Nephron progenitor cell (in vitro differentiated cells): ENCODE results near the gene SLC16A4.
"Not testable (repeated sequence)": the region's sequence is repeated elsewhere in the genome, so short reads cannot be mapped to it uniquely, and the experiment has no call there.

ENCODE experiments used
- DNase-seq: peaks from one replicate; pipeline ENCODE4 v3.0.0; 2021
- H3K27ac Mint-ChIP-seq: 2 replicates; pipeline ENCODE4 v1.8.0; 2021; ENCODE audit warnings: mild to moderate bottlenecking, moderate library complexity, mixed read lengths
- H3K27me3 Mint-ChIP-seq: 2 replicates; pipeline ENCODE4 v1.8.0; 2021; ENCODE audit warnings: mild to moderate bottlenecking, low read depth, mixed read lengths; ENCODE audit not compliant: poor library complexity
- H3K36me3 Mint-ChIP-seq: 2 replicates; pipeline ENCODE4 v1.8.0; 2021; ENCODE audit warnings: low read depth, mixed read lengths
- H3K4me1 Mint-ChIP-seq: 2 replicates; pipeline ENCODE4 v1.8.0; 2021; ENCODE audit warnings: mixed read lengths
- H3K4me3 Mint-ChIP-seq: 2 replicates; pipeline ENCODE4 v1.8.0; 2021; ENCODE audit warnings: mild to moderate bottlenecking, moderate library complexity, mixed read lengths
- H3K9me3 Mint-ChIP-seq: 2 replicates; pipeline ENCODE4 v1.8.0; 2021; ENCODE audit warnings: mild to moderate bottlenecking, moderate library complexity, mixed read lengths
- TF ChIP-seq, protein P1 (sequence below): fragments of 200-600 bp; sonication (generic); IDR thresholded peaks from 2 replicates; pipeline ENCODE4 v1.5.0; 2021; ENCODE audit warnings: antibody characterized with exemption

Gene SLC16A4

DNA sequence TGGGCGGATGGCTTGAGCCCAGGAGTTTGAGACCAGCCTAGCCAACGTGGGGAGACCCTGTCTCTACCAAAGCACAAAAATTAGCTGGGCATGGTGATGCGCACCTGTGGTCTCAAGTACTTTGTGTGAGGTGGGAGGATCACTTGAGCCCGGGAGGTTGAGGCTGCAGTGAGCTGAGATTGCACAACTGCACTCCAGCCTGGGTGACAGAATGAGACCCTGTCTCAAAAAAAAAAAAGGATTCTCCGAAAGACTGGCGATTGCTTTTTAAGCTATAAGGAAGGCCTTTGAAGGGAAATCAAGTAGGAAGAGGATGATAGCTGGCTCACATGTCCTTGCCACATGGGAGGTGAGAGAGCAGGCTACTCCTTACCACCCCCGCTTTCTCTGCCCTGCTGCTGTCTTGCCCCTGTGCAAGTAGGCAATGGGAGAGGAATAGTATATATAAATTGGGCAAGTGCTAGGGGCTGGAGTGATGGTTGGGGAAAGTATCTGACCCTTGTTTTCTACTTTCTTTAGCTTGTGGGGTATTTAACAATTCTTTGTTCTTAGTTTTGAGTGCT is 20.4 kb upstream of the SLC16A4 start:
- Mint-ChIP-seq H3K9me3 (no peaks in the 10 kb centered on the region), H3K4me3 (no peak overlapping the region), H3K27ac (peak overlapping the region; percentile 42), H3K36me3 (no peaks in the 10 kb centered on the region), H3K27me3 (peaks cover 3% of the 10 kb centered on the region), H3K4me1 (peaks cover 31% of the 10 kb centered on the region)
- TF ChIP-seq, protein P1, sequence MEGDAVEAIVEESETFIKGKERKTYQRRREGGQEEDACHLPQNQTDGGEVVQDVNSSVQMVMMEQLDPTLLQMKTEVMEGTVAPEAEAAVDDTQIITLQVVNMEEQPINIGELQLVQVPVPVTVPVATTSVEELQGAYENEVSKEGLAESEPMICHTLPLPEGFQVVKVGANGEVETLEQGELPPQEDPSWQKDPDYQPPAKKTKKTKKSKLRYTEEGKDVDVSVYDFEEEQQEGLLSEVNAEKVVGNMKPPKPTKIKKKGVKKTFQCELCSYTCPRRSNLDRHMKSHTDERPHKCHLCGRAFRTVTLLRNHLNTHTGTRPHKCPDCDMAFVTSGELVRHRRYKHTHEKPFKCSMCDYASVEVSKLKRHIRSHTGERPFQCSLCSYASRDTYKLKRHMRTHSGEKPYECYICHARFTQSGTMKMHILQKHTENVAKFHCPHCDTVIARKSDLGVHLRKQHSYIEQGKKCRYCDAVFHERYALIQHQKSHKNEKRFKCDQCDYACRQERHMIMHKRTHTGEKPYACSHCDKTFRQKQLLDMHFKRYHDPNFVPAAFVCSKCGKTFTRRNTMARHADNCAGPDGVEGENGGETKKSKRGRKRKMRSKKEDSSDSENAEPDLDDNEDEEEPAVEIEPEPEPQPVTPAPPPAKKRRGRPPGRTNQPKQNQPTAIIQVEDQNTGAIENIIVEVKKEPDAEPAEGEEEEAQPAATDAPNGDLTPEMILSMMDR: no peak
- DNase-seq: no peak

DNA sequence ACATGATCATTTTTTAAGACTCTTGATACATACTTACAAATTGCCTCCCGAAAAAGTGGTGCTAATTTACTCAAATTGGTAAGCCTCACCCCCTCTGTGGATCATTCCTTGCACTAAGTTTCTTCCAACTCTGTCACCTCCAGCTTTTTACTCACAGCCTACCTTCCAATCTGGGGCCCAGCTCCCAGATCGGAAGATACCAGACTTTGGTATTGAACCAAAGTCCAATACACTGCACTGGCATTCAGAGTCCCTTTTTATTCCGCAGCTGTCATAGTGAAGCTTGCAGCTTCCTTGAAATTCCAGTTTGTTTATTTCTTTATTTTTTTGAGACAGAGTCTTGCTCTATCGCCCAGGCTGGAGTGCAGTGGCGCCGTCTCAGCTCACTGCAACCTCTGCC is 18.5 kb upstream of the SLC16A4 start:
- H3K36me3 Mint-ChIP-seq: peaks cover 3% of the 10 kb centered on the region
- H3K27me3 Mint-ChIP-seq: no peaks in the 10 kb centered on the region
- H3K27ac Mint-ChIP-seq: no peak overlapping the region
- H3K4me3 Mint-ChIP-seq: peak overlapping the region; percentile 99
- H3K4me1 Mint-ChIP-seq: peaks cover 35% of the 10 kb centered on the region
- TF ChIP-seq, protein P1: no peak
- no peaks in the 10 kb centered on the region for H3K9me3 Mint-ChIP-seq
- DNase-seq: no peak

DNA sequence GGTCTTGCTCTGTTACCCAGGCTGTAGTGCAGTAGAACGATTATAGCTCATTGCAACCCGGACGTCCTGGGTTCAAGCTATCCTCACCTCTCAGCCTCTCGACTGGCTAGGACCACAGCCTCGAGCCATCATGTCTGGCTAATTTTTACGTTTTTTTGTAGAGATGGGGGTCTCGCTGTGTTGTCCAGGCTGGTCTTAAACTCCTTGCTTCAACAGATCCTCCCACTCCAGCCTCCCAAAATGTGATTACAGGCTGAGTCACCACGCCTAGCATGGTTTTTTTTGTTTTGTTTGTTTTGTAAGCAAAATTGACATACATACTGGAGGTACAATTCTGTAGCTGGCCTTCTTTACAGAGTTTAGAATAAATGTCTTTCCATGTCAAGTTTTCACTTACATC is 17.7 kb upstream of the SLC16A4 start:
- no peak overlapping the region for H3K27ac Mint-ChIP-seq
- no peaks in the 10 kb centered on the region for H3K9me3 Mint-ChIP-seq
- peaks cover 35% of the 10 kb centered on the region for H3K4me1 Mint-ChIP-seq
- H3K4me3 Mint-ChIP-seq: peak overlapping the region; percentile 99
- TF ChIP-seq, protein P1: no peak
- DNase-seq: no peak
- peaks cover 11% of the 10 kb centered on the region for H3K36me3 Mint-ChIP-seq
- no peaks in the 10 kb centered on the region for H3K27me3 Mint-ChIP-seq

DNA sequence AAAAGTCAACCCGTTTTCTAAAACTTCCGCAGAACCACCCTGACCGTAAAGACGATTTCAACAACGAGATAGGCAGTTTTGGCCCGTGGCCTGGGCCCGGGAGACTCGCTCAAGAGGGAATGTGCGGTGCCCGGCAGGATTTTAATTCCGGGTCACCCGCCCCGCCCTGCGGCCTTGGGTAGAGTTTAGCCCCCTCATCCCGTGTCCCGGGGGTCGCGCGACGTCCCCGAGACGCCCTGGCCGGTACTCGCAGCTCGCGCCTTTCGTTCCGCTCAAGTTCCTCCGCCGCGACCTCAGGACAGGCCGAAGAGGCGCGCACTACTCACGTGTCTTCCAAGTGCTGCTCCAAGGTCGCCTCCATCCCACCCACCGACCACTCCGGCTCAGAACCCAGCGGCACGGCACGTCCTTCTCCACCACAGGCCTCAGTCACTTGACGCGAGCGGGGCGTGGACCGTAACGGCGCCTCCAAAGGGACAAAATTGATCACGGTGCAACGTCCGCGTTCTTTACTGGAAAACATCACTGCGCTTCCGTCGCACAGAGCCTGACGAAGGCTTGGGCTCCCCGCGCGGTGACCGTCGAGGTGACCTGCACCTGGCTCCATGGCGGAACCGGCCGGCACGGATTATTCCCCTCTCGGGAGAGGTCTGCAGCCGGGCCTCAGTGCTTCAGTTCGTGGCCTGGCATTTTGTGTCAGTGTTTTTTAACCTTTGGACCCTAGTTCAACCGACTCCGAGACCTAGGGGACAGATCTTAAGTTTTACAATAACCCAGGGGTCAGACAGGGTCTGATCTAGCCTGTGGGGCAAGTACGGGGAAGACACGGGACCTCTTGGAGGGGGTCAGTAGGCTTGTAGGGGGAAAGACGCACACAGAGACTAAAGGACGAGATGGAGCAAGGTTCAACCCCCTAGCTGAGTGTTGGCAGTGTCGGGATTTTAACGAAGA is 16.7 kb upstream of the SLC16A4 start, which contains the start of gene LAMTOR5:
LAMTOR5 (minus strand) TSS at position 435 of the 951 bp plus-strand sequence; CDS start at position 361, 74 bp downstream.
- peak; percentile 85 for DNase-seq
- TF ChIP-seq, protein P1: no peak
- peaks cover 25% of the 10 kb centered on the region for H3K4me1 Mint-ChIP-seq
- peak within 1 kb of the TSS; percentile 99 for H3K27ac Mint-ChIP-seq
- no peaks in the 10 kb centered on the region for H3K9me3 Mint-ChIP-seq
- peak within 1 kb of the TSS; percentile 99 for H3K4me3 Mint-ChIP-seq
- peaks cover 11% of the 10 kb centered on the region for H3K36me3 Mint-ChIP-seq
- H3K27me3 Mint-ChIP-seq: no peaks in the 10 kb centered on the region

DNA sequence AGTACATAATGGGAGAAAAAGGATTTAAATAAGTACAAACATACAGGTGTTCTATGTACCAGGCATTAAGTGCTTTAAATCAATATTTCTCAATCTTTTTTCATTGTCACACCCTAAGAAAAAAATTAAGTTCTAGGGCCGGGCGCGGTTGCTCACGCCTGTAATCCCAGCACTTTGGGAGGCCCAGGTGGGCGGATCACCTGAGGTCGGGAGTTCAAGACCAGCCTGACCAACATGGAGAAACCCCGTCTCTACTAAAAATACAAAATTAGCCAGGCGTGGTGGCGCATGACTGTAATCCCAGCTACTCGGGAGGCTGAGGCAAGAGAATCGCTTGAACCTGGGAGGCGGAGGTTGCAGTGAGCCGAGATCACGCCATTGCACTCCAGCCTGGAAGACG is 15.6 kb upstream of the SLC16A4 start:
- not testable (repeated sequence) for H3K9me3 Mint-ChIP-seq, DNase-seq, H3K27me3 Mint-ChIP-seq
- H3K4me3 Mint-ChIP-seq: peak overlapping the region; percentile 99
- H3K4me1 Mint-ChIP-seq: peaks cover 24% of the 10 kb centered on the region
- peaks cover 16% of the 10 kb centered on the region for H3K36me3 Mint-ChIP-seq
- H3K27ac Mint-ChIP-seq: peak overlapping the region; percentile 99

DNA sequence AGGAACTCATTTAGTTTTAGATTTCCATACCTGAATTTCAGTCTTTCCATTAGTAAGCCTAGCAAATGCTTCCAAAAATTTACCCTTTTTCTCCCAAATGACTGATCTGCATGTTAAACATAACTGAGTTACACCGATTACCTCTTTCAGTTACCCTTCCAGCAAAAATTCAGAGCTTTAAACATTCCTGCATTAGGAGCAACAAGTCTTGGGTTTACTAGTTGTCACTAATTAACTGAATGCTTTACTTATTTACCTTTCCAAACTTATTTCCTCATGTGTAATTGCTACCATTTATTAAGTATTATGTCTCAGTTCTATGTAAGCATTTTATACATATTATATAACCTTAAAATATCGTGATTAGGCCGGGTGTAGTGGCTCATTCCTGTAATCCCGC is 13.6 kb upstream of the SLC16A4 start:
- Mint-ChIP-seq H3K27ac (no peak overlapping the region), H3K9me3 (no peaks in the 10 kb centered on the region), H3K27me3 (no peaks in the 10 kb centered on the region), H3K36me3 (peaks cover 36% of the 10 kb centered on the region), H3K4me1 (peaks cover 24% of the 10 kb centered on the region), H3K4me3 (no peak overlapping the region)
- no peak for DNase-seq
- TF ChIP-seq, protein P1: no peak
